Hepatocyte (in vitro differentiated cells): ENCODE data around the gene GUCD1. TPM values are rescaled to one million over a fixed set of nuclear protein-coding genes. Genes with fewer than 3 reads are reported as not detected.

ENCODE experiments used
- DNase-seq: peaks from one replicate; pipeline ENCODE4 v3.0.0-alpha.2; 2016; ENCODE audit warnings: low spot score
- H2AFZ ChIP-seq: fragments of 200-600 bp; sonication (generic); 2 replicates; pipeline ENCODE4 v1.6.0; 2016; ENCODE audit warnings: antibody characterized with exemption, mild to moderate bottlenecking
- H3K27ac ChIP-seq: fragments of 200-600 bp; sonication (generic); 2 replicates; pipeline ENCODE4 v1.5.1; 2016; ENCODE audit warnings: mild to moderate bottlenecking
- H3K27me3 ChIP-seq: fragments of 200-600 bp; sonication (generic); 2 replicates; pipeline ENCODE4 v1.6.1; 2016
- H3K36me3 ChIP-seq: fragments of 200-600 bp; sonication (generic); replicated peaks from 2 replicates; pipeline ENCODE4 v1.5.1; 2016; ENCODE audit warnings: low read depth; ENCODE audit not compliant: insufficient read depth
- H3K4me1 ChIP-seq: fragments of 200-600 bp; sonication (generic); 2 replicates; pipeline ENCODE4 v1.5.1; 2016; ENCODE audit warnings: mild to moderate bottlenecking, moderate library complexity; ENCODE audit not compliant: insufficient read depth
- H3K4me2 ChIP-seq: fragments of 200-600 bp; sonication (generic); 2 replicates; pipeline ENCODE4 v1.6.0; 2016
- H3K4me3 ChIP-seq: fragments of 200-600 bp; sonication (generic); 2 replicates; pipeline ENCODE4 v1.5.1; 2016; ENCODE audit warnings: mild to moderate bottlenecking
- H3K79me2 ChIP-seq: fragments of 200-600 bp; sonication (generic); 2 replicates; pipeline ENCODE4 v1.6.0; 2017; ENCODE audit warnings: mild to moderate bottlenecking
- H3K9me2 ChIP-seq: fragments of 200-600 bp; sonication (generic); replicated peaks from 2 replicates; pipeline ENCODE4 v1.6.0; 2017; ENCODE audit warnings: mild to moderate bottlenecking; ENCODE audit not compliant: insufficient read depth
- H3K9me3 ChIP-seq: fragments of 200-600 bp; sonication (generic); 2 replicates; pipeline ENCODE4 v1.5.1; 2016; ENCODE audit warnings: low read depth, mild to moderate bottlenecking
- H4K20me1 ChIP-seq: fragments of 200-600 bp; sonication (generic); 2 replicates; pipeline ENCODE4 v1.6.0; 2016; ENCODE audit warnings: mild to moderate bottlenecking; ENCODE audit not compliant: insufficient read depth, poor library complexity, severe bottlenecking
- CTCF ChIP-seq: fragments of 200-600 bp; sonication (generic); IDR thresholded peaks from 2 replicates; pipeline ENCODE4 v1.5.1; 2016; ENCODE audit warnings: antibody characterized with exemption, mild to moderate bottlenecking; ENCODE audit not compliant: poor library complexity
- EZH2 ChIP-seq: fragments of 200-600 bp; sonication (generic); IDR thresholded peaks from 2 replicates; pipeline ENCODE4 v1.6.1; 2016; ENCODE audit warnings: antibody characterized with exemption, mild to moderate bottlenecking, borderline replicate concordance
- EZH2phosphoT487 ChIP-seq: fragments of 200-600 bp; sonication (generic); IDR thresholded peaks from one replicate; pipeline ENCODE4 v1.6.1; 2018; ENCODE audit warnings: antibody characterized with exemption, mild to moderate bottlenecking, low read depth, moderate library complexity; ENCODE audit not compliant: unreplicated experiment, severe bottlenecking
- WGBS: methylation state at CpG from one replicate; pipeline ENCODE4 v1.1.6; 2016; ENCODE audit warnings: low lambda C conversion rate; ENCODE audit errors: missing lambda C conversion rate; 5-methylcytosine and 5-hydroxymethylcytosine counted together
- polyA plus RNA-seq: library from polyadenylated mRNA; unstranded; fragments of >200 nt; fragmentation: Nextera tagmentation; extraction: Ambion mirVana; gene quantifications from 2 replicates; pipeline ENCODE4 v1.2.1, GENCODE V29; 2016
- total RNA-seq: library from RNA; depleted of rRNA; stranded (reverse); fragments of >200 nt; gene quantifications from 2 replicates; pipeline ENCODE4 v1.2.3, GENCODE V29; 2014

The GUCD1 gene
- total and polyA plus RNA-seq, 2 experiments from 2014 or later = 102 to 149 TPM

- H3K27ac ChIP-seq = no peak overlapping the region
- no peak overlapping the region for H2AFZ ChIP-seq
- no peaks in the 10 kb centered on the region for H4K20me1 ChIP-seq
- TF ChIP-seq CTCF = peak; percentile 92
- no peak for TF ChIP-seq EZH2
- H3K79me2 ChIP-seq = no peaks in the 10 kb centered on the region
- H3K4me2 ChIP-seq = no peak overlapping the region
- WGBS = 8% methylated on average over 12 of the region's 12 CpGs
- peak; percentile 83 for DNase-seq
- no peaks in the 10 kb centered on the region for H3K36me3 ChIP-seq
- peaks cover 6% of the 10 kb centered on the region for H3K4me1 ChIP-seq
- no peaks in the 10 kb centered on the region for H3K27me3 ChIP-seq
- H3K9me2 ChIP-seq = no peaks in the 10 kb centered on the region
- no peaks in the 10 kb centered on the region for H3K9me3 ChIP-seq
- no peak overlapping the region for H3K4me3 ChIP-seq
Observed at GRCh38 chr22:24525416-24526037, 29.4 kb downstream of the GUCD1 start.

GRCh38 chr22:24523873-24524272 is 31.1 kb downstream of the GUCD1 start:
- Histone ChIP-seq H3K27me3 (no peaks in the 10 kb centered on the region), H3K36me3 (no peaks in the 10 kb centered on the region), H3K27ac (no peak overlapping the region), H3K4me1 (peaks cover 6% of the 10 kb centered on the region), H3K4me3 (no peak overlapping the region), H2AFZ (no peak overlapping the region), H3K79me2 (no peaks in the 10 kb centered on the region), H3K4me2 (no peak overlapping the region), H4K20me1 (no peaks in the 10 kb centered on the region), H3K9me2 (no peaks in the 10 kb centered on the region), H3K9me3 (no peaks in the 10 kb centered on the region)
- WGBS = 71% methylated on average over 2 of the region's 2 CpGs
- DNase-seq = no peak
- TF ChIP-seq EZH2 (no peak), EZH2phosphoT487 (no peak), CTCF (no peak)

GRCh38 chr22:24521791-24522245 is 33.1 kb downstream of the GUCD1 start:
- WGBS = 17% methylated on average over 8 of the region's 8 CpGs
- Histone ChIP-seq H3K4me2 (peak overlapping the region; percentile 53), H2AFZ (no peak overlapping the region), H3K79me2 (no peaks in the 10 kb centered on the region), H4K20me1 (no peaks in the 10 kb centered on the region), H3K4me3 (no peak overlapping the region), H3K27me3 (no peaks in the 10 kb centered on the region), H3K27ac (no peak overlapping the region), H3K36me3 (no peaks in the 10 kb centered on the region), H3K4me1 (peaks cover 6% of the 10 kb centered on the region), H3K9me3 (no peaks in the 10 kb centered on the region), H3K9me2 (no peaks in the 10 kb centered on the region)
- DNase-seq = peak; percentile 87
- no peak for TF ChIP-seq EZH2phosphoT487
- no peak for TF ChIP-seq EZH2
- TF ChIP-seq CTCF = peak; percentile 71
